ENCODE results near the gene FAAP20. TPM values are rescaled to one million over a fixed set of nuclear protein-coding genes. Genes with fewer than 3 reads are reported as not detected.

FAAP20 gene
- total RNA-seq, 1 donor from 2014 or later: 93.7 TPM

GRCh38 chr1:2210786-2211185 lies 16.2 kb upstream of the FAAP20 start:
- DNase-seq (ENCODE audit: low read depth, low spot score): no peak
- no peaks in the 10 kb centered on the region for H3K27me3 Mint-ChIP-seq (ENCODE audit: low read depth)
- H3K4me1 Mint-ChIP-seq: peaks cover 11% of the 10 kb centered on the region
- TF ChIP-seq CTCF (conservative IDR thresholded peaks at IDR 0.05): no peak
- no peak overlapping the region for H3K4me3 Mint-ChIP-seq
- H3K27ac Mint-ChIP-seq (ENCODE audit: unreplicated experiment): no peak overlapping the region
- H3K9me3 Mint-ChIP-seq: no peaks in the 10 kb centered on the region
- no peaks in the 10 kb centered on the region for H3K36me3 Mint-ChIP-seq (ENCODE audit: low read depth)

GRCh38 chr1:2210084-2210653 lies 15.6 kb upstream of the FAAP20 start:
- H3K27ac Mint-ChIP-seq (ENCODE audit: unreplicated experiment): no peak overlapping the region
- TF ChIP-seq CTCF (conservative IDR thresholded peaks at IDR 0.05): no peak
- H3K4me1 Mint-ChIP-seq: peaks cover 11% of the 10 kb centered on the region
- no peaks in the 10 kb centered on the region for H3K9me3 Mint-ChIP-seq
- no peaks in the 10 kb centered on the region for H3K36me3 Mint-ChIP-seq (ENCODE audit: low read depth)
- no peak for DNase-seq (ENCODE audit: low read depth, low spot score)
- no peaks in the 10 kb centered on the region for H3K27me3 Mint-ChIP-seq (ENCODE audit: low read depth)
- peak overlapping the region; percentile 61 for H3K4me3 Mint-ChIP-seq

GRCh38 chr1:2209400-2210083 lies 15.0 kb upstream of the FAAP20 start:
- Mint-ChIP-seq H3K9me3 (no peaks in the 10 kb centered on the region), H3K27me3 (ENCODE audit: low read depth) (no peaks in the 10 kb centered on the region), H3K4me1 (peaks cover 11% of the 10 kb centered on the region), H3K27ac (ENCODE audit: unreplicated experiment) (peak overlapping the region; percentile 50), H3K4me3 (peak overlapping the region; percentile 63), H3K36me3 (ENCODE audit: low read depth) (no peaks in the 10 kb centered on the region)
- DNase-seq (ENCODE audit: low read depth, low spot score): no peak
- TF ChIP-seq CTCF (conservative IDR thresholded peaks at IDR 0.05): no peak

GRCh38 chr1:2208309-2209239 lies 14.0 kb upstream of the FAAP20 start:
- H3K4me1 Mint-ChIP-seq: peaks cover 16% of the 10 kb centered on the region
- H3K4me3 Mint-ChIP-seq: peak overlapping the region; percentile 63
- H3K27me3 Mint-ChIP-seq (ENCODE audit: low read depth): no peaks in the 10 kb centered on the region
- no peak for TF ChIP-seq CTCF (conservative IDR thresholded peaks at IDR 0.05)
- H3K36me3 Mint-ChIP-seq (ENCODE audit: low read depth): no peaks in the 10 kb centered on the region
- no peaks in the 10 kb centered on the region for H3K9me3 Mint-ChIP-seq
- H3K27ac Mint-ChIP-seq (ENCODE audit: unreplicated experiment): peak overlapping the region; percentile 50
- no peak for DNase-seq (ENCODE audit: low read depth, low spot score)

- Mint-ChIP-seq H3K27ac (ENCODE audit: unreplicated experiment) (no peak overlapping the region), H3K4me3 (no peak overlapping the region), H3K27me3 (ENCODE audit: low read depth) (no peaks in the 10 kb centered on the region), H3K36me3 (ENCODE audit: low read depth) (no peaks in the 10 kb centered on the region), H3K4me1 (peaks cover 16% of the 10 kb centered on the region), H3K9me3 (no peaks in the 10 kb centered on the region)
- no peak for DNase-seq (ENCODE audit: low read depth, low spot score)
- no peak for TF ChIP-seq CTCF (conservative IDR thresholded peaks at IDR 0.05)
Measured at GRCh38 chr1:2206813-2207487, 12.4 kb upstream of the FAAP20 start.
